Kidney (tissue), 14 donors: ENCODE results near the gene CUEDC2. TPM values are rescaled to one million over a fixed set of nuclear protein-coding genes. Genes with fewer than 3 reads are reported as not detected.

ENCODE experiments used
- DNase-seq, 5 donors: peaks; one replicate each; pipeline ENCODE4 v3.0.0-alpha.2; 2013 to 2020
- FAIRE-seq: peaks from 2 replicates; lab custom pipeline; 2012; peaks lifted over from hg19 to GRCh38; lab: Jason Lieb, UNC
- H3K27ac ChIP-seq, 2 donors: one replicate each; pipeline ENCODE4 v1.7.0; 2013; ENCODE audit warnings: low read depth in 2 of 2, low read length in 2 of 2, inconsistent platforms in 1 of 2
- H3K27me3 ChIP-seq: one replicate; pipeline ENCODE4 v1.7.1; 2013; ENCODE audit warnings: low read length, inconsistent platforms; ENCODE audit not compliant: control insufficient read depth, insufficient read depth
- H3K36me3 ChIP-seq, 3 donors: one replicate each; pipeline versions ENCODE4 v1.7.0 to v1.7.1; 2013; ENCODE audit warnings: low read length in 3 of 3, control low read depth in 1 of 3, inconsistent platforms in 1 of 3; ENCODE audit not compliant: insufficient read depth in 3 of 3, control insufficient read depth in 2 of 3
- H3K4me1 ChIP-seq, 3 donors: one replicate each; pipeline versions ENCODE4 v1.7.0 to v1.7.1; 2013; ENCODE audit warnings: low read length in 3 of 3, inconsistent platforms in 1 of 3, low read depth in 1 of 3; ENCODE audit not compliant: control insufficient read depth in 2 of 3, insufficient read depth in 2 of 3
- H3K4me3 ChIP-seq, 3 donors: one replicate each; pipeline versions ENCODE4 v1.7.0 to v1.8.1; 2013; ENCODE audit warnings: low read length in 3 of 3, control low read depth in 1 of 3, inconsistent platforms in 1 of 3
- H3K9ac ChIP-seq, 3 donors: one replicate each; pipeline versions ENCODE4 v1.7.0 to v1.7.1; 2013; ENCODE audit warnings: low read length in 3 of 3, control low read depth in 1 of 3, inconsistent platforms in 1 of 3
- H3K9me3 ChIP-seq, 3 donors: one replicate each; pipeline versions ENCODE4 v1.7.0 to v1.7.1; 2013; ENCODE audit warnings: low read length in 3 of 3, control low read depth in 1 of 3, inconsistent platforms in 1 of 3; ENCODE audit not compliant: control insufficient read depth in 2 of 3, insufficient read depth in 1 of 3
- CTCF ChIP-seq: IDR thresholded peaks from 3 replicates; pipeline ENCODE4 v1.5.1; 2012; ENCODE audit warnings: mild to moderate bottlenecking, moderate library complexity, borderline replicate concordance; ENCODE audit not compliant: insufficient read depth; ENCODE audit errors: extremely low read depth
- intact Hi-C: fragments of 100-400 bp; cut with DNase I; formaldehyde crosslinking; loops from one replicate; pipeline ENCODE4 v1.11.1; 2022
- polyA plus RNA-seq: library from polyadenylated mRNA; stranded (reverse); fragments of 350-450 nt; fragmentation: Illumina TruSeq; extraction: RNeasy Lipid Tissue Mini Kit (QIAGEN cat#74804); gene quantifications from one replicate; pipeline ENCODE4 v1.2.3, GENCODE V29; 2014; ENCODE audit warnings: low read depth, low replicate concordance; ENCODE audit not compliant: insufficient read depth
- total RNA-seq: library from RNA; stranded (reverse); fragmentation: NEBNext Ultra II Directional; extraction: Animal tissue kit (Norgen Biotek cat#: 25700); gene quantifications from one replicate; pipeline ENCODE4 v1.2.1, GENCODE V29; 2021
- donor health status: control.
- donor health status: control.
- donor health status: control.
- donor health status: control.
- donor health status: control.
- donor health status: DM: yes; HTN: yes; CAD: no.
- donor health status: Normal renal cell carcinoma (clear cell type).

The CUEDC2 gene
- total and polyA plus RNA-seq, 2 donors from 2014 or later: 50.9 to 117 TPM

DNA sequence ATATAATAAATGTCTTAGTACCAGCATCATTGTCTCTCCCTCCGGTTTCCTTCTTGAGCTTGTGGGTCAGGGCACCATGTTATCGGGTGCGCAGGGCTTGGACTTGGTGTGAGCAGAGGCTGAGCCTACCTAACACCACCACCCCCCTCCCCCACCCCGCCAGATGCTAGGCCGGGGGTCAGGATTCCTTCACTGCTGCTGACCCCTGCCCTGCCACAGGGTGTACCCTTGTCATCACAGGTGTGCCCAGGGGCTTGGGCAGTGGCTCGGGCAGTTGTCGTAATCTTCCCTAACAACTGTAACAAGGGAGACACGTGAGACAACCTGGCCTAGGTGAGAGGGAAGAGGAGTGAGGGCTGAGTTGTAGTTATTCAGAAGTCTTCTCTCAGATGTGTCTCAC, 49.5 kb downstream of the CUEDC2 start:
- TF ChIP-seq CTCF: no peak
- Histone ChIP-seq H3K4me1 (peaks cover 0 to 3% (median 0%) of the 10 kb centered on the region in 3 donors), H3K9me3 (no peaks in the 10 kb centered on the region), H3K36me3 (peaks cover 3 to 27% (median 19%) of the 10 kb centered on the region in 3 donors), H3K27me3 (no peaks in the 10 kb centered on the region), H3K27ac (no peak overlapping the region), H3K4me3 (no peak overlapping the region), H3K9ac (no peak overlapping the region)
- intact Hi-C loops: no loop called here
- no peak for DNase-seq
- FAIRE-seq: no peak

DNA sequence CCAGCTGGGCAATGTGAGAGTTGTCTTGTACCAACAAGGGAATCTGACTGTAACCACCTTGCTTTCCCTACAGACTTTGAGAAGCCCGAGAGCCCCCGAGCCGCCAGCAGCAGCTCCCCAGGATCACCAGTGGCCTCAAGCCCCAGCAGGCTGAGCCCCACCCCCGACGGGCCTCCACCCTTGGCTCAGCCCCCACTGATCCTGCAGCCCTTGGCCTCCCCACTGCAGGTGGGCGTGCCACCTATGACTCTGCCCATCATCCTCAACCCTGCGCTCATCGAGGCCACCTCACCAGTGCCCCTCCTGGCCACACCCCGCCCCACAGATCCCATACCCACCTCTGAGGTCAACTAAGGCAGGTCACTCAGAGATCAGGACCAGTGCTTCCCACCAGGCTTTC, 50.4 kb downstream of the CUEDC2 start:
- TF ChIP-seq CTCF: no peak
- intact Hi-C loops: no loop called here
- Histone ChIP-seq H3K9ac (no peak overlapping the region), H3K9me3 (no peaks in the 10 kb centered on the region), H3K4me1 (peaks cover 0 to 3% (median 0%) of the 10 kb centered on the region in 3 donors), H3K27ac (no peak overlapping the region), H3K36me3 (peaks cover 3 to 28% (median 20%) of the 10 kb centered on the region in 3 donors), H3K4me3 (no peak overlapping the region), H3K27me3 (no peaks in the 10 kb centered on the region)
- FAIRE-seq (no peak), DNase-seq (peak in 1 of 5 donors; percentile 69)

DNA sequence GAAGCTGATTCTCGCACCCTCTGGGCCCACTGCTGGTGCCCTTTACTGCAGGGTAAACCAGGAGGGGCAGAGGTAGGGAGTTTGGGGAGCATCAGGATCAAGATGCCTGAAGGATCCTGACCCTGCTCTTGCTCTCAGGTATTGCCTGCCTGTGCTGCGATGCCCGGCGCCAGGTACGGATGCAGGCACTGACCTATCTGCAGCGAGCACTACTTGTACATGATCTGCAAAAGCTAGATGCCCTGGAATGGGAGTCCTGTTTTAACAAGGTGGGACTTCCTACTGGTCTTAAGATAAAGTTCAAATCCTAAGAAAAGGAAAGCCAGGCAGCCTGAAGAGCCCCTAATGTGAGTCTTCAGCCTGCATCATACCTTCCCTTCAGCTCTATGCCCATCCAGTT, 53.0 kb downstream of the CUEDC2 start:
- Histone ChIP-seq H3K27ac (no peak overlapping the region), H3K36me3 (peaks cover 3 to 46% (median 32%) of the 10 kb centered on the region in 3 donors), H3K4me1 (no peaks in the 10 kb centered on the region), H3K9me3 (no peaks in the 10 kb centered on the region), H3K9ac (no peak overlapping the region), H3K27me3 (no peaks in the 10 kb centered on the region), H3K4me3 (no peak overlapping the region)
- no peak for DNase-seq
- no peak for TF ChIP-seq CTCF
- no peak for FAIRE-seq
- intact Hi-C loops: no loop called here

GRCh38 chr10:102376901-102377300, 55.5 kb downstream of the CUEDC2 start:
- Histone ChIP-seq H3K36me3 (peaks cover 5 to 59% (median 42%) of the 10 kb centered on the region in 3 donors), H3K9ac (no peak overlapping the region), H3K9me3 (no peaks in the 10 kb centered on the region), H3K4me1 (no peaks in the 10 kb centered on the region), H3K4me3 (no peak overlapping the region), H3K27me3 (no peaks in the 10 kb centered on the region), H3K27ac (no peak overlapping the region)
- intact Hi-C loops: no loop called here
- TF ChIP-seq CTCF: no peak
- DNase-seq: no peak
- FAIRE-seq: no peak
